ENCODE results near the gene ZBTB20. TPM values are rescaled to one million over a fixed set of nuclear protein-coding genes. Genes with fewer than 3 reads are reported as not detected.

Gene ZBTB20
- total and polyA plus RNA-seq, 2 donors (not counting 1 experiment from before 2014, with no cell fraction given), result 4.0 to 22.5 TPM

- H3K9ac ChIP-seq (ENCODE audit: insufficient read depth, low read length), result no peak overlapping the region
- H3K4me3 ChIP-seq (replicated peaks in 1 of 4; ENCODE audit: control extremely low read depth in 1 of 4, insufficient read depth in 1 of 4, low read depth in 3 of 4, low read length in 4 of 4), result no peak overlapping the region
- DNase-seq (ENCODE audit: low read depth in 2 of 2), result no peak
- no peak for TF ChIP-seq CTCF (conservative IDR thresholded peaks at IDR 0.05 in 1 of 2, IDR thresholded peaks at IDR 0.05 in 1 of 2; ENCODE audit: low read depth in 1 of 2, low read length in 2 of 2)
- TF ChIP-seq EZH2 (IDR thresholded peaks at IDR 0.05; ENCODE audit: low read length, missing control alignments), result no peak
- H3K9me3 ChIP-seq (ENCODE audit: control insufficient read depth, insufficient read depth, low read depth, low read length), result no peaks in the 10 kb centered on the region
- H2AFZ ChIP-seq (ENCODE audit: low read length), result no peak overlapping the region
- no peaks in the 10 kb centered on the region for H4K20me1 ChIP-seq (ENCODE audit: control insufficient read depth, extremely low read depth, insufficient read depth, low read length)
- no peaks in the 10 kb centered on the region for H3K36me3 ChIP-seq (ENCODE audit: control insufficient read depth, insufficient read depth, low read length)
- no peaks in the 10 kb centered on the region for H3K79me2 ChIP-seq (ENCODE audit: control insufficient read depth, insufficient read depth, low read length)
- H3K4me2 ChIP-seq (ENCODE audit: extremely low read depth, insufficient read depth, low read length), result no peak overlapping the region
- H3K27ac ChIP-seq (ENCODE audit: insufficient read depth, low read length), result no peak overlapping the region
- H3K4me1 ChIP-seq (ENCODE audit: control insufficient read depth, extremely low read depth, insufficient read depth, low read length), result no peaks in the 10 kb centered on the region
- no peaks in the 10 kb centered on the region for H3K27me3 ChIP-seq (ENCODE audit: control insufficient read depth, insufficient read depth, low read length)
These were observed 273.5 kb downstream of the ZBTB20 start for GRCh38 chr3:114873591-114873990.

GRCh38 chr3:114872588-114872987, 274.5 kb downstream of the ZBTB20 start:
- Histone ChIP-seq H3K27ac (ENCODE audit: insufficient read depth, low read length) (no peak overlapping the region), H4K20me1 (ENCODE audit: control insufficient read depth, extremely low read depth, insufficient read depth, low read length) (no peaks in the 10 kb centered on the region), H3K9me3 (ENCODE audit: control insufficient read depth, insufficient read depth, low read depth, low read length) (no peaks in the 10 kb centered on the region), H3K4me2 (ENCODE audit: extremely low read depth, insufficient read depth, low read length) (no peak overlapping the region), H3K36me3 (ENCODE audit: control insufficient read depth, insufficient read depth, low read length) (no peaks in the 10 kb centered on the region), H3K4me1 (ENCODE audit: control insufficient read depth, extremely low read depth, insufficient read depth, low read length) (no peaks in the 10 kb centered on the region), H2AFZ (ENCODE audit: low read length) (no peak overlapping the region), H3K9ac (ENCODE audit: insufficient read depth, low read length) (no peak overlapping the region), H3K79me2 (ENCODE audit: control insufficient read depth, insufficient read depth, low read length) (no peaks in the 10 kb centered on the region), H3K27me3 (ENCODE audit: control insufficient read depth, insufficient read depth, low read length) (no peaks in the 10 kb centered on the region), H3K4me3 (replicated peaks in 1 of 4; ENCODE audit: control extremely low read depth in 1 of 4, insufficient read depth in 1 of 4, low read depth in 3 of 4, low read length in 4 of 4) (no peak overlapping the region)
- TF ChIP-seq CTCF (conservative IDR thresholded peaks at IDR 0.05 in 1 of 2, IDR thresholded peaks at IDR 0.05 in 1 of 2; ENCODE audit: low read depth in 1 of 2, low read length in 2 of 2) (no peak), EZH2 (IDR thresholded peaks at IDR 0.05; ENCODE audit: low read length, missing control alignments) (no peak)
- peak in 1 of 2 donors; percentile 3 for DNase-seq (ENCODE audit: low read depth in 2 of 2)

- Histone ChIP-seq H3K36me3 (ENCODE audit: control insufficient read depth, insufficient read depth, low read length) (no peaks in the 10 kb centered on the region), H3K9me3 (ENCODE audit: control insufficient read depth, insufficient read depth, low read depth, low read length) (no peaks in the 10 kb centered on the region), H3K4me3 (replicated peaks in 1 of 4; ENCODE audit: control extremely low read depth in 1 of 4, insufficient read depth in 1 of 4, low read depth in 3 of 4, low read length in 4 of 4) (no peak overlapping the region), H3K27me3 (ENCODE audit: control insufficient read depth, insufficient read depth, low read length) (no peaks in the 10 kb centered on the region), H3K79me2 (ENCODE audit: control insufficient read depth, insufficient read depth, low read length) (no peaks in the 10 kb centered on the region), H3K4me2 (ENCODE audit: extremely low read depth, insufficient read depth, low read length) (peak overlapping the region; percentile 2), H4K20me1 (ENCODE audit: control insufficient read depth, extremely low read depth, insufficient read depth, low read length) (no peaks in the 10 kb centered on the region), H3K4me1 (ENCODE audit: control insufficient read depth, extremely low read depth, insufficient read depth, low read length) (no peaks in the 10 kb centered on the region), H3K9ac (ENCODE audit: insufficient read depth, low read length) (no peak overlapping the region), H2AFZ (ENCODE audit: low read length) (no peak overlapping the region), H3K27ac (ENCODE audit: insufficient read depth, low read length) (no peak overlapping the region)
- no peak for TF ChIP-seq CTCF (conservative IDR thresholded peaks at IDR 0.05 in 1 of 2, IDR thresholded peaks at IDR 0.05 in 1 of 2; ENCODE audit: low read depth in 1 of 2, low read length in 2 of 2)
- no peak for TF ChIP-seq EZH2 (IDR thresholded peaks at IDR 0.05; ENCODE audit: low read length, missing control alignments)
- peak in 1 of 2 donors; percentile 44 for DNase-seq (ENCODE audit: low read depth in 2 of 2)
These were observed 275.0 kb downstream of the ZBTB20 start for GRCh38 chr3:114872050-114872449.
